Upper lobe of left lung (tissue), 4 donors: ENCODE measurements around the gene CENPK.

Source experiments
- EP300 ChIP-seq, 4 donors: sonication (generic); formaldehyde crosslinking; IDR thresholded peaks; one replicate each; pipeline ENCODE4 v1.5.1; 2017; ENCODE audit warnings: antibody characterized with exemption in 4 of 4, control low read depth in 2 of 4
- POLR2AphosphoS5 ChIP-seq, 2 donors: sonication (generic); formaldehyde crosslinking; IDR thresholded peaks; one replicate each; pipeline ENCODE4 v1.5.1; 2017; ENCODE audit warnings: antibody characterized with exemption in 2 of 2
- TF ChIP-seq, protein P1 (sequence below), 6 experiments: fragments of 450-650 bp in 4 of 6; fragments of 200-600 bp in 2 of 6; sonication (generic) in 2 of 6; IDR thresholded peaks; one replicate each; pipeline ENCODE4 v1.5.1; 2016 to 2019; ENCODE audit warnings: antibody characterized with exemption in 6 of 6

GRCh38 chr5:65483546-65484346 is 79.2 kb downstream of the CENPK start:
- TF ChIP-seq EP300 (IDR thresholded peaks at IDR 0.05) = no peak
- TF ChIP-seq, protein P1, sequence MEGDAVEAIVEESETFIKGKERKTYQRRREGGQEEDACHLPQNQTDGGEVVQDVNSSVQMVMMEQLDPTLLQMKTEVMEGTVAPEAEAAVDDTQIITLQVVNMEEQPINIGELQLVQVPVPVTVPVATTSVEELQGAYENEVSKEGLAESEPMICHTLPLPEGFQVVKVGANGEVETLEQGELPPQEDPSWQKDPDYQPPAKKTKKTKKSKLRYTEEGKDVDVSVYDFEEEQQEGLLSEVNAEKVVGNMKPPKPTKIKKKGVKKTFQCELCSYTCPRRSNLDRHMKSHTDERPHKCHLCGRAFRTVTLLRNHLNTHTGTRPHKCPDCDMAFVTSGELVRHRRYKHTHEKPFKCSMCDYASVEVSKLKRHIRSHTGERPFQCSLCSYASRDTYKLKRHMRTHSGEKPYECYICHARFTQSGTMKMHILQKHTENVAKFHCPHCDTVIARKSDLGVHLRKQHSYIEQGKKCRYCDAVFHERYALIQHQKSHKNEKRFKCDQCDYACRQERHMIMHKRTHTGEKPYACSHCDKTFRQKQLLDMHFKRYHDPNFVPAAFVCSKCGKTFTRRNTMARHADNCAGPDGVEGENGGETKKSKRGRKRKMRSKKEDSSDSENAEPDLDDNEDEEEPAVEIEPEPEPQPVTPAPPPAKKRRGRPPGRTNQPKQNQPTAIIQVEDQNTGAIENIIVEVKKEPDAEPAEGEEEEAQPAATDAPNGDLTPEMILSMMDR (IDR thresholded peaks at IDR 0.05) = peak; percentile 39 to 72 (median 48)
- no peak for TF ChIP-seq POLR2AphosphoS5 (IDR thresholded peaks at IDR 0.05)
